Hepatocyte (in vitro differentiated cells): ENCODE results near the gene CYGB. TPM values are rescaled to one million over a fixed set of nuclear protein-coding genes. Genes with fewer than 3 reads are reported as not detected.
A peak's percentile ranks its signal among the peaks of the same experiment; 100 is the strongest.

Experiments
- DNase-seq: peaks from one replicate; pipeline ENCODE4 v3.0.0-alpha.2; 2016; ENCODE audit warnings: low spot score
- H2AFZ ChIP-seq: fragments of 200-600 bp; sonication (generic); 2 replicates; pipeline ENCODE4 v1.6.0; 2016; ENCODE audit warnings: antibody characterized with exemption, mild to moderate bottlenecking
- H3K27ac ChIP-seq: fragments of 200-600 bp; sonication (generic); 2 replicates; pipeline ENCODE4 v1.5.1; 2016; ENCODE audit warnings: mild to moderate bottlenecking
- H3K27me3 ChIP-seq: fragments of 200-600 bp; sonication (generic); 2 replicates; pipeline ENCODE4 v1.6.1; 2016
- H3K36me3 ChIP-seq: fragments of 200-600 bp; sonication (generic); replicated peaks from 2 replicates; pipeline ENCODE4 v1.5.1; 2016; ENCODE audit warnings: low read depth; ENCODE audit not compliant: insufficient read depth
- H3K4me1 ChIP-seq: fragments of 200-600 bp; sonication (generic); 2 replicates; pipeline ENCODE4 v1.5.1; 2016; ENCODE audit warnings: mild to moderate bottlenecking, moderate library complexity; ENCODE audit not compliant: insufficient read depth
- H3K4me2 ChIP-seq: fragments of 200-600 bp; sonication (generic); 2 replicates; pipeline ENCODE4 v1.6.0; 2016
- H3K4me3 ChIP-seq: fragments of 200-600 bp; sonication (generic); 2 replicates; pipeline ENCODE4 v1.5.1; 2016; ENCODE audit warnings: mild to moderate bottlenecking
- H3K79me2 ChIP-seq: fragments of 200-600 bp; sonication (generic); 2 replicates; pipeline ENCODE4 v1.6.0; 2017; ENCODE audit warnings: mild to moderate bottlenecking
- H3K9me2 ChIP-seq: fragments of 200-600 bp; sonication (generic); replicated peaks from 2 replicates; pipeline ENCODE4 v1.6.0; 2017; ENCODE audit warnings: mild to moderate bottlenecking; ENCODE audit not compliant: insufficient read depth
- H3K9me3 ChIP-seq: fragments of 200-600 bp; sonication (generic); 2 replicates; pipeline ENCODE4 v1.5.1; 2016; ENCODE audit warnings: low read depth, mild to moderate bottlenecking
- H4K20me1 ChIP-seq: fragments of 200-600 bp; sonication (generic); 2 replicates; pipeline ENCODE4 v1.6.0; 2016; ENCODE audit warnings: mild to moderate bottlenecking; ENCODE audit not compliant: insufficient read depth, poor library complexity, severe bottlenecking
- CTCF ChIP-seq: fragments of 200-600 bp; sonication (generic); IDR thresholded peaks from 2 replicates; pipeline ENCODE4 v1.5.1; 2016; ENCODE audit warnings: antibody characterized with exemption, mild to moderate bottlenecking; ENCODE audit not compliant: poor library complexity
- EZH2 ChIP-seq: fragments of 200-600 bp; sonication (generic); IDR thresholded peaks from 2 replicates; pipeline ENCODE4 v1.6.1; 2016; ENCODE audit warnings: antibody characterized with exemption, mild to moderate bottlenecking, borderline replicate concordance
- EZH2phosphoT487 ChIP-seq: fragments of 200-600 bp; sonication (generic); IDR thresholded peaks from one replicate; pipeline ENCODE4 v1.6.1; 2018; ENCODE audit warnings: antibody characterized with exemption, mild to moderate bottlenecking, low read depth, moderate library complexity; ENCODE audit not compliant: unreplicated experiment, severe bottlenecking
- WGBS: methylation state at CpG from one replicate; pipeline ENCODE4 v1.1.6; 2016; ENCODE audit warnings: low lambda C conversion rate; ENCODE audit errors: missing lambda C conversion rate; 5-methylcytosine and 5-hydroxymethylcytosine counted together
- polyA plus RNA-seq: library from polyadenylated mRNA; unstranded; fragments of >200 nt; fragmentation: Nextera tagmentation; extraction: Ambion mirVana; gene quantifications from 2 replicates; pipeline ENCODE4 v1.2.1, GENCODE V29; 2016
- total RNA-seq: library from RNA; depleted of rRNA; stranded (reverse); fragments of >200 nt; gene quantifications from 2 replicates; pipeline ENCODE4 v1.2.3, GENCODE V29; 2014

CYGB gene
- total and polyA plus RNA-seq, 2 experiments from 2014 or later, result 7.8 to 13.8 TPM

GRCh38 chr17:76496464-76496863 lies 41.0 kb downstream of the CYGB start:
- peaks cover 11% of the 10 kb centered on the region for H3K79me2 ChIP-seq
- 92% methylated on average over 6 of the region's 6 CpGs for WGBS
- no peaks in the 10 kb centered on the region for H3K9me3 ChIP-seq
- H3K4me2 ChIP-seq, result no peak overlapping the region
- H3K4me3 ChIP-seq, result no peak overlapping the region
- H3K4me1 ChIP-seq, result peaks cover 41% of the 10 kb centered on the region
- H2AFZ ChIP-seq, result no peak overlapping the region
- no peak for TF ChIP-seq EZH2
- TF ChIP-seq EZH2phosphoT487, result no peak
- no peak for TF ChIP-seq CTCF
- no peaks in the 10 kb centered on the region for H3K9me2 ChIP-seq
- no peaks in the 10 kb centered on the region for H4K20me1 ChIP-seq
- no peaks in the 10 kb centered on the region for H3K27me3 ChIP-seq
- no peak for DNase-seq
- H3K36me3 ChIP-seq, result no peaks in the 10 kb centered on the region
- no peak overlapping the region for H3K27ac ChIP-seq

GRCh38 chr17:76495663-76496400 lies 41.7 kb downstream of the CYGB start:
- H3K27ac ChIP-seq, result no peak overlapping the region
- H3K4me1 ChIP-seq, result peaks cover 41% of the 10 kb centered on the region
- no peak for TF ChIP-seq CTCF
- no peak for TF ChIP-seq EZH2phosphoT487
- no peak for TF ChIP-seq EZH2
- DNase-seq, result no peak
- no peaks in the 10 kb centered on the region for H4K20me1 ChIP-seq
- H3K9me2 ChIP-seq, result no peaks in the 10 kb centered on the region
- 70% methylated on average over 15 of the region's 16 CpGs for WGBS
- H3K4me3 ChIP-seq, result no peak overlapping the region
- H3K27me3 ChIP-seq, result no peaks in the 10 kb centered on the region
- no peaks in the 10 kb centered on the region for H3K36me3 ChIP-seq
- H2AFZ ChIP-seq, result no peak overlapping the region
- H3K9me3 ChIP-seq, result no peaks in the 10 kb centered on the region
- peaks cover 10% of the 10 kb centered on the region for H3K79me2 ChIP-seq
- no peak overlapping the region for H3K4me2 ChIP-seq

- Histone ChIP-seq H3K79me2 (peaks cover 3% of the 10 kb centered on the region), H4K20me1 (no peaks in the 10 kb centered on the region), H2AFZ (no peak overlapping the region), H3K27me3 (no peaks in the 10 kb centered on the region), H3K9me2 (no peaks in the 10 kb centered on the region), H3K4me1 (peaks cover 32% of the 10 kb centered on the region), H3K27ac (peak overlapping the region; percentile 40), H3K36me3 (no peaks in the 10 kb centered on the region), H3K9me3 (no peaks in the 10 kb centered on the region), H3K4me3 (no peak overlapping the region), H3K4me2 (peak overlapping the region; percentile 48)
- WGBS, result 89% methylated on average over 18 of the region's 21 CpGs
- TF ChIP-seq CTCF, result no peak
- no peak for TF ChIP-seq EZH2
- TF ChIP-seq EZH2phosphoT487, result no peak
- no peak for DNase-seq
Observed at GRCh38 chr17:76493505-76494167, 43.9 kb downstream of the CYGB start.
